GF-D8 (cell line): ENCODE data around the gene CKM.
"Not testable (repeated sequence)": the region's sequence is repeated elsewhere in the genome, so short reads cannot be mapped to it uniquely, and the experiment has no call there.

ENCODE experiments used
- DNase-seq: peaks from one replicate; lab custom pipeline; 2025; lab: John Stamatoyannopoulos, UW

CKM gene

DNA sequence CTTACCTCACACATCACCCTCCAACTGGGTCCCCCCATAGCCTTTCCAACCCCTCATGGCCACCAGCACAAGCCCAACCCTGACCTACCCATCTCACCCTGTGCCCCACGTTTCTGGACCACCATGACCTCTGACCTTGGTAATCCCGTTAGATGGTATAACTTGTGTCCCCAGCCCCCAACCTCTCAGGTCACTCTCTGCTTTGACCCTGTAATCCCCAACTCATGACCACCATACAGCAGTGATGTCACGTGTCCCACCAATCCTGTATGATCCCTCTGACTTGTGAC lies 26.4 kb upstream of the CKM start:
- no peak for DNase-seq

- DNase-seq: no peak
Measured at GRCh38 chr19:45348367-45349125, 25.9 kb upstream of the CKM start.

DNA sequence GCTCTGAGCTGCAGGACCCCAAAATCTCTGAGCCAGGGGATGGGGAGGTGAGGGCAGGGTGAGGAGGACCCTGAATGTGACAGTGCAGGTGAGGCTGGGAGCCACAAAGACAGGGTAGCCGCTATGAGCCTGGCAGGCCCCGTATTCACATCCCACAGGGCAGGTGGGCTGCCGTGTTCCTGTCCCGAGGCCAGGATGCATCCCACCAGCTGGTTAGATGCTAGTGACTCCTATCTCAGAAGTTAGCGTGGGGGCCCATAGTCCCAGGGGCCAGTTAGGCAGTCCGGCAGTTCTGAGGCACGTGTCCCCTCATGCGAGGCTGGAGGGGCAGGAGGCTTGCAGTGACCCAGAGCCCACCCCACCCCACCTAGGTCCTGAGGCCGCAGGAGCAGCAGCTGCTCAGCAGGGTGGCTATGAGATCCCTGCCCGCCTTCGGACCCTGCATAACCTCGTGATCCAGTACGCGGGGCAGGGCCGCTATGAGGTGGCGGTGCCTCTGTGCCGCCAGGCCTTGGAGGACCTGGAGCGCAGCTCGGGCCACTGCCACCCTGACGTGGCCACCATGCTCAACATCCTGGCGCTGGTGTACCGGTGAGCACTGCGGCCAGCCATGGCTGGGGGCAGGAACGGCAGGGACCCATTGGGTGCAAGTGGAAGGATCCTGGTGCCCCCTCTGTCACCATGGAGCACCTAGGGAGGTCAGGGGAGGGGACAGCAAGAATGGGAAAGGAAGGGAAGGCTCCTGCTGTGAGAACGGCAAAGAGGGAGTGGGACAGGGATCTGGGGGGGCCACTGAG lies 25.1 kb upstream of the CKM start:
- DNase-seq: no peak

DNA sequence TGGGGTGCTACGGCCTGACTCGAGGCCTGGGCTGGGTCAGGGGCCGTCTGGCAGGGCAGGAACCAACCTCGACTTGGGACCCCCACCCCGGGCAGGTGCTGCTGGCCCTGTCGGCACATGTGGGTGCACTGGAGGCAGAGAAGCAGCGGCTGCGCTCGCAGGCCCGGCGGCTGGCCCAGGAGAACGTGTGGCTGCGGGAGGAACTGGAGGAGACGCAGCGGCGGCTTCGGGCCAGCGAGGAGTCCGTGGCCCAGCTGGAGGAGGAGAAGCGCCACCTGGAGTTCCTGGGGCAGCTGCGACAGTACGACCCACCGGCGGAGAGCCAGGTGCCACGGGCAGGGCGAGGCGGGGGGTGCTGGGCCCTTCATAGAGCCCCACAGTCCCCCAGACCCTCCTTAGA lies 23.8 kb upstream of the CKM start:
- DNase-seq: no peak

- no peak for DNase-seq
Measured at GRCh38 chr19:45345506-45345860, 22.8 kb upstream of the CKM start.

DNA sequence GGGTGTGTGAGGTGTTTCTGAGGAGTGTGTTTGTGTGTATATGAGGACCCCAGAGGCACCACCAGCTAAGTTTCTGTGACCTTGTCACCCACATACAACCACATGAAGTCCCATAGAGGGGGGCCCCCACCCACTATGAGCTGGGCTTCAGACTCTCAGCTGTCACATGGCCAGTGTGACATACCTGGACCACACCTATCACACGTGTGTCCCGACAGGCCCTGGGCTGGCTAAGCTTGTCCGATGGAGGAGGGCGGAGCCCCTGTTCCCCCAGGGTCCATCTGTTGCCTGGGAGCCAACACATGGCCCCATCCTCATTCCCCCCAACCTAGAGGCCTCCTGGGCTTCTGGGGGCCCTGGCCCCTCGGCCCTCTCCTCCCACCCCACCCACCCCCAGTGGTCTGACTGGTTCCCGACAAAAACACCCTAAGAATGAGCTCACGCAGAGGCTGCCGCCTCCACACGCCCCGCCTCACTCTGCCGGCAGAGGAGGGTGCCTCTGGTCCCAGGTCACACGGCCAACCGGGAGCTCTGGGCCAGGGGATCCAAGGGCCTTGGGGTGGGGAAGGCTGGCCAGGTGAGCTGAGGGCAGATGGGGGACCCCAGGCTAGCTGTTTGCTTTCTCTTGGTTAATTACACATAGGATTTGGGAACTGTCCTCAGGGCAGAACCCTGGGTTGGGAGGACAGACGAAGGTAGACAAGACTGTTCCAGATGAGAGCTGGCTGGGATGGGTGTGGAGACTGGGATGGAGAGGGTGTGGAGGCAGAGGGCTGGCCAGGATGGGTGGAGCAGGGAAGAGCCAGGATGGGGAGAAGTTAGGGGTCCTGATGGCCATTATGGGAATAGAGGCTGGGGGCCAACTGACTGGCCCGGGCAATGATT lies 22.2 kb upstream of the CKM start:
- no peak for DNase-seq

DNA sequence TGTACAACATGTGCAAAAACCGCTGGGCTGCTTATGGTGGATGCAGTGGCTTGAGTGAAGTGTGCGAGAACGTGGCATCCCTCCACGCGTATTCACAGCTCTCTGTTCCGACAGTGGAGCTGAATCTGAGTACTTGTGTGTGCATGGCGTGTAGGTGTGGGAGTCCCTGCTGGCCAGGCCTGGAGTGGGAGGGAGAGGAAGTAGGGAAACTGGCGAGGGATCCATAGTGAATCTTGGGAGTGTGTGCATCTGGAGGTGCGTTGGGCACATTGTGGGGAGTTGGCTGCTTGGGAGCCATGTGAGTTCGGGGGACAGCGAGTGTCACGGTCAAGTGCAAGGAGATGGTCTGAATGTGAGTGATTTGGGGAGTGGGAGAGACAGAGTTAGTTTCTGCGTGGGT lies 20.2 kb upstream of the CKM start:
- no peak for DNase-seq

DNA sequence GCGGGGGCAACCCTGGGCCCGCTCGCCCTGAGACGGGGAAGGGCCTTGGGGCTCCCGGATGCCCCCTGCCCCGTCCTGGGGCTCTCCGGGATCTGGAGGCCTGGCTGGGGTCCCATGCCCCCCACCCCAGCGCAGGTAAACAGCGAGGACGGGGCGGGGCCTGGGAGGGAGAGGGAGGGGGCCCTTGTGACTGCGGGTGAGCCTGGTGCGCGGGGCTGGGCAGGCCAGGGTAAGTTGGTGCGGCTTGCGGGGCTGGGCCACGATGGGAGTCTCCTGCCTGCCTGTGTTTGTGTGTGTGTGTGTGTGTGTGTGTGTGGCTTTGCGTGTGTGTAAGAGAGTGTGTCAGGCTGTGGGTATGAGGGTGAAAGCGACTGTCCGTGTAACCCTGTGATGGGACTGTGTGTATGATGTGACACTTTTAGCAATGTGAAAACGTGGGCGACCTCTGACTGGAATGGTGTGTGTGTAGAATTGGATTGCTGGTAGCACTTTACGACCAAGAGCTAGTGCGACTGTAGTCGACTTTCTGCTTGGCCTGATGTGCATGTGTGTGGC lies 18.3 kb upstream of the CKM start:
- no peak for DNase-seq

GRCh38 chr19:45340232-45340898 lies 17.7 kb upstream of the CKM start, which contains the start of gene KLC3:
TSS of gene KLC3 (plus strand) at chr19:45340750. CDS start at chr19:45345542, 4,792 bp downstream.
- no peak for DNase-seq

DNA sequence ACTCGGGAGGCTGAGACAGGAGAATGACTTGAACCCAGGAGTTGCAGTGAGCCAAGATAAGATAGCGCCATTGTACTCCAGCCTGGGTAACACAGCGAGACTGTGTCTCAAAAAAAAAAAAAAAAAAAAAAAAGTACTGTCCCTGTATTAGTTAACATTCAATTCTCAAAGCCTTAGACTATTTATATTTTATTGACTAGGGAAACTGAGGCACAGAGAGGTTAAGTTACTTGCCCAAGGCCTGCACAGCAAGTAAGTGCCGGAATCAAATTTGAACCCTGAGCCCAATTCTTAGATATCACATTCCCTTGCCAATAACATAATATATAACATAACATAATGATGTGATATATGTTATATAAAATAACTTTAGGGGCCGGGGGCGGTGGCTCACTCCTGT lies 17.0 kb upstream of the CKM start:
- no peak for DNase-seq

DNA sequence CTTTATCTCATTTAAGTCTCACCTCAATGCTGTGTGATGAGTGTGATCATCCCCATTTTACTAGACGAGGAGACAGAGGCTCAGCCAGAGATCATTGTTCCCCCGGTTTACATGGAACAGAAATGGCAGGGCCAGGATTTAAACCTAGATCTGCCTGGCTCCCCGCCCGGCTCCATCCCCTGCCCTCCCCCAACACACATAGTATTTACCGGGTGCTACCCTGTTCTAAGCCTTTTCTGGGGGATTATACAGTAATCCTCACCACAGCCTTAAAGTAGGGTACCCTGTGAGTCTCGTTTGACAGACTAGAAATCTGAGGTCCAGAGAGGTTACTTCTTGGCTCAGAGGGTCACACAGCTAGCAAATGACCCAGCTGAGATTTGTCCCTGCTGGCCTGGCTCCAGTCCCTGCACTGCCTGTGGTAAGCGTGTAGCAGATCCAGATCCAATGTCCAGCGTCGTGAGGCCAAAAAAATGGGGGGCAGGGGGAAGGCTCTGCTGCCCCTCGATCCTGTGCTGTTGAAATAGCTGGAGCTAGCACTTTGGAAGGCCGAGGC lies 14.1 kb upstream of the CKM start:
- DNase-seq: no peak

DNA sequence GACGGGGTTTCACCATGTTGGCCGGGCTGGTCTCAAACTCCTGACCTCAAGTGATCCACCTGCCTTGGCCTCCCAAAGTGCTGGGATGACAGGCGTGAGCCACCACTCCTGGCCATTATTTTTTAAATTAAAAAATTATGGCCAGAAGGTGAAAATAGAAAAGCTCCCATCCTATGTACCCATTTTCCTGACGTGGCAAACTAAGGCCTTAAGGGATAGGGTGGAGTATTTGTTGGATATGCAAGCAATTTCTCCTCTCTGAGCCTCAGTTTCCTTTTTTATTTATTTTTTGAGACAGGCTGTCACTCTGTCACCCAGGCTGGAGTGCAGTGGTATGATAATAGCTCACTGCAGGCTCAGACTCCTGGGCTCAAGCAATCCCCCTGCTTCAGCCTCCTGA lies 12.2 kb upstream of the CKM start:
- not testable (repeated sequence) for DNase-seq

GRCh38 chr19:45333609-45334303 lies 11.1 kb upstream of the CKM start:
- DNase-seq: no peak

GRCh38 chr19:45331411-45331810 lies 8.7 kb upstream of the CKM start:
- no peak for DNase-seq

GRCh38 chr19:45327404-45328143 lies 4.9 kb upstream of the CKM start:
- DNase-seq: no peak

DNA sequence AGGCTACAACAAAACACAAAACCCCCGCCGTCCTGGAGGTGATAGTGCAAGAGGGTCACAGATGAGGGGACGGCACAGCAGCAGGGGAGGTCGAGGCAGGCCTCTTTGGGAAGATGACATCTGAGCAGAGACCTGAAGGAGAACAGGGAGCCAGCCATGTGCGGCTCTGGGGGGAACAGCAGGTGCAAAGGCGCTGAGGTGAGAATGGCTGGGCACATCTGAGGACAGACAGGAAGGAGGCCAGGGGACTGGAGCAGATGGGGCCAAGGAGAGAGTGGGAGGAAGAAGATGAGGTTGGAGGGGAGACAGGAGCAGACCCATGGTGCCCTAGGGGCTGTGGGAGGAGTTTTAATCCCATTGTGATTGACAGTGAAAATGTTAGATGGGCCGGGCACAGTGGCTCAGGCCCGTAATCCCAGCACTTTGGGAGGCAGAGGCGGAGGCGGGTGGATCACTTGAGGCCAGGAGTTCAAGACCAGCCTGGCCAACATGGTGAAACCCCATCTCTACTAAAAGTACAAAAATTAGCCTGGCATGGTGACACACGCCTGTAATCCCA lies 1.8 kb upstream of the CKM start:
- no peak for DNase-seq

DNA sequence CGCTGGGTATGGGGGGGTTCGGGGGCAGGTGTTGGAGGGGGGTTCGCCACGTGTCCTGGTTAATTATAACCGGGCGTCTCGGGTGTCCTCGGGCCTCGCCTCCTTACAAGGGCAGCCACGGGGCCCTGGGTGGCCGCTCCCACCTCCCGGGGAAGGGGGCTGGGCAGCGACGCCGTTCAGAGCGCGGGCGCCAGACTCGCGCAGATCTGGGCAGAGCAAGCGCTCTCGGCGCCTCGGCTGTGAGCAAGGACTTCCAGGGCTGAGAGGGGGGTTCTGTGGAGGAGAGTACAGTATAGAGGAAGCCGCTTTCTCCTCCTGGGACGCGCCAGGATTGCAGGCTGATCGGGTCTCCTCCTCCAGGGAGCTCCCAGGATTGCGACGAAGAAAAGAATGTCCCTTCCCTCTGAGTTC lies 1.0 kb upstream of the CKM start:
- DNase-seq: no peak

GRCh38 chr19:45322311-45322710 lies 364 bp downstream of the CKM start:
- no peak for DNase-seq

DNA sequence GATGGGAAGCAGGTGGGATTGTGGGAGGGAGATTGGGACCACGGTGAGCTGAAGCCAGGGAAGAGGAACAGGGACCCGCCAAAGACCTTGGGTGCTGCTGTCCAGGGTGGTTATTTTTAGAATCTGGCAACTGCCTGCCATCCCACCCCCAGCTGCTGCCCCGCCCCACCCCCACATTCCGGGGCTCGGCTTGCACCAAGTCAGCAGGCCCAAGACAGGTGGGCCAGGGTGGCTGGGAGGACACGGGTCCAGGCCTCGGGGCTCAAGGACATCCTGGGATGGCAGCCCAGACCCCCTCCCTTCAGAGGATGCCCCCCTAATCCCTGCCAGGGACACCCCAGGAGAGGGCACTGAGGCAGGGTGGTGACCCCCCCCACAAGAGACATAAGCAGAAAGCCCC lies 827 bp downstream of the CKM start:
- no peak for DNase-seq
